Stimulated activated CD8-positive, alpha-beta memory T cell treated with anti-CD3 and anti-CD28 coated beads, Interleukin-12 subunit alpha, Interleukin-12 subunit beta, amount 100 ng/mL, for 4 hours (primary cell): Measurements from ENCODE around the gene LMNTD2.

Experiments used
- DNase-seq: peaks from one replicate; pipeline ENCODE4 v3.0.0-alpha.2; 2020; ENCODE audit warnings: low read depth

Gene LMNTD2

GRCh38 chr11:507727-508515 lies 52.6 kb downstream of the LMNTD2 start:
- DNase-seq = no peak

- DNase-seq = peak; percentile 99
Observed at GRCh38 chr11:506995-507726, 53.4 kb downstream of the LMNTD2 start, which contains the start of gene RNH1. TSS of gene RNH1 (minus strand) at chr11:507242. CDS start at chr11:502162, 5,080 bp downstream.

- DNase-seq = peak; percentile 95
Observed at GRCh38 chr11:506238-506994, 54.1 kb downstream of the LMNTD2 start.

GRCh38 chr11:504994-505344 lies 55.6 kb downstream of the LMNTD2 start:
- DNase-seq = no peak
